Liver (tissue), 9 donors: ENCODE results near the gene ATP10D. TPM values are rescaled to one million over a fixed set of nuclear protein-coding genes. Genes with fewer than 3 reads are reported as not detected.

Source experiments
- DNase-seq: peaks from one replicate; pipeline ENCODE4 v3.0.0-alpha.2; 2017; ENCODE audit warnings: low spot score
- H3K27ac ChIP-seq, 2 donors: one replicate each; pipeline ENCODE4 v1.7.0; 2013; ENCODE audit warnings: inconsistent platforms in 2 of 2, low read length in 2 of 2, control low read depth in 1 of 2, low read depth in 1 of 2, mild to moderate bottlenecking in 1 of 2
- H3K27me3 ChIP-seq, 4 donors: one replicate each; pipeline versions ENCODE4 v1.6.1 to v1.7.0; 2013; ENCODE audit warnings: low read length in 3 of 4, inconsistent platforms in 1 of 4, mild to moderate bottlenecking in 1 of 4, moderate library complexity in 1 of 4; ENCODE audit not compliant: control insufficient read depth in 4 of 4, insufficient read depth in 4 of 4
- H3K36me3 ChIP-seq, 4 donors: one replicate each; pipeline versions ENCODE4 v1.6.1 to v1.7.0; 2013; ENCODE audit warnings: low read length in 3 of 4, mild to moderate bottlenecking in 3 of 4, low read depth in 1 of 4, moderate library complexity in 1 of 4; ENCODE audit not compliant: control insufficient read depth in 4 of 4, insufficient read depth in 3 of 4
- H3K4me1 ChIP-seq, 4 donors: one replicate each; pipeline versions ENCODE4 v1.6.1 to v1.7.0; 2013; ENCODE audit warnings: low read length in 3 of 4, mild to moderate bottlenecking in 3 of 4, moderate library complexity in 1 of 4; ENCODE audit not compliant: control insufficient read depth in 4 of 4, insufficient read depth in 4 of 4
- H3K4me3 ChIP-seq, 3 donors: one replicate each; pipeline versions ENCODE4 v1.6.1 to v1.7.0; 2013; ENCODE audit warnings: low read length in 3 of 3, control low read depth in 1 of 3, low read depth in 1 of 3, mild to moderate bottlenecking in 1 of 3
- H3K9ac ChIP-seq, 2 donors: one replicate each; pipeline ENCODE4 v1.7.0; 2013; ENCODE audit warnings: low read length in 2 of 2, mild to moderate bottlenecking in 2 of 2, moderate library complexity in 2 of 2, control low read depth in 1 of 2, low read depth in 1 of 2
- H3K9me3 ChIP-seq, 4 donors: one replicate each; pipeline versions ENCODE4 v1.6.1 to v1.7.0; 2013; ENCODE audit warnings: low read length in 3 of 4; ENCODE audit not compliant: control insufficient read depth in 4 of 4
- FOXA1 ChIP-seq: IDR thresholded peaks from 2 replicates; pipeline ENCODE4 v1.6.1; 2016; ENCODE audit warnings: antibody characterized with exemption
- GABPA ChIP-seq, 2 donors: IDR thresholded peaks in 1 of 2; conservative IDR thresholded peaks in 1 of 2; 2 replicates each; pipeline ENCODE4 v1.6.1; 2016; ENCODE audit warnings: antibody characterized with exemption in 2 of 2, mild to moderate bottlenecking in 1 of 2, moderate library complexity in 1 of 2
- HNF4G ChIP-seq: IDR thresholded peaks from 2 replicates; pipeline ENCODE4 v1.6.1; 2016; ENCODE audit warnings: antibody characterized with exemption
- RAD21 ChIP-seq, 2 donors: IDR thresholded peaks; 2 replicates each; pipeline ENCODE4 v1.6.1; 2016; ENCODE audit warnings: antibody characterized with exemption in 2 of 2, mild to moderate bottlenecking in 2 of 2
- TAF1 ChIP-seq: conservative IDR thresholded peaks from 2 replicates; pipeline ENCODE4 v1.6.1; 2016; ENCODE audit warnings: antibody characterized with exemption, mild to moderate bottlenecking
- YY1 ChIP-seq: IDR thresholded peaks from 2 replicates; pipeline ENCODE4 v1.6.1; 2016; ENCODE audit warnings: antibody characterized with exemption, mild to moderate bottlenecking
- WGBS: extraction: QIAGEN DNeasy Blood & Tissue Kit; methylation state at CpG from one replicate; pipeline ENCODE4 v1.1.7; 2013; 5-methylcytosine and 5-hydroxymethylcytosine counted together
- polyA plus RNA-seq, 2 donors: library from polyadenylated mRNA; stranded (reverse) in 1 of 2; unstranded in 1 of 2; fragments of 200-250 nt in 1 of 2; fragments of >200 nt in 1 of 2; fragmentation: Nextera tagmentation in 1 of 2; extraction: Ambion mirVana in 1 of 2; gene quantifications; one replicate each; pipeline versions ENCODE4 v1.2.1 to v1.2.3, GENCODE V29; 2013 to 2015
- total RNA-seq, 2 donors: library from RNA; depleted of rRNA; stranded (reverse); fragments of >200 nt; gene quantifications; one replicate each; pipeline ENCODE4 v1.2.3, GENCODE V29; 2014
- TF ChIP-seq, protein P1 (sequence below): fragments of 150-350 bp; IDR thresholded peaks from 2 replicates; pipeline ENCODE4 v1.5.1; 2017; ENCODE audit warnings: improper control_type of control experiment, low read depth, low read length; ENCODE audit not compliant: missing input control
- TF ChIP-seq, protein P2 (sequence below): IDR thresholded peaks from 2 replicates; pipeline ENCODE4 v1.6.1; 2016; ENCODE audit warnings: antibody characterized with exemption
- TF ChIP-seq, protein P3 (sequence below): IDR thresholded peaks from 2 replicates; pipeline ENCODE4 v1.6.1; 2016; ENCODE audit warnings: antibody characterized with exemption, mild to moderate bottlenecking
- TF ChIP-seq, protein P4 (sequence below): IDR thresholded peaks from 2 replicates; pipeline ENCODE4 v1.6.1; 2016; ENCODE audit warnings: antibody characterized with exemption
- TF ChIP-seq, protein P5 (sequence below): IDR thresholded peaks from 2 replicates; pipeline ENCODE4 v1.6.1; 2016; ENCODE audit warnings: antibody characterized with exemption
- donor health status: healthy.
- donor health status: healthy.
- donor health status: healthy.
- donor health status: healthy.
- donor health status: healthy.

The ATP10D gene
- total and polyA plus RNA-seq, 4 donors = 4.3 to 13.6 (median 7.4) TPM

DNA sequence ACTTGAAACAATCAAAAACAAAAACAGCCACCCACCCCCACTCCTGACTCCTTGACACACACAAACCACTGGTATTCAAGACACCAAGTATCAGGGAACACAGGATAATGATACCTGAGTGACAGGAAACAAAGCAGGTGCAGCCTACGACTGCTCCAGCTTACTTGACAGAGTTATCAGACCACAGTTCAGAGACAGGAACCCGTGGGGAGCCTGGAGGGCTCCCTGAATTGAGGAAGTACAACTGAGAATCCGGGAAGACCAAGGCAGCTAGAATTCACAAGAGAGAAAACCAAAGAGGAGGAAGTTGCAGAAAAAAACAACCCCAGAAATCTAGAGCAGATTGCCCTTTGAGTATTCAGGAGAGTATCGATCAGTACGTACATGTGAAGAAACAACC lies 42.1 kb upstream of the ATP10D start:
- TF ChIP-seq, protein P1, sequence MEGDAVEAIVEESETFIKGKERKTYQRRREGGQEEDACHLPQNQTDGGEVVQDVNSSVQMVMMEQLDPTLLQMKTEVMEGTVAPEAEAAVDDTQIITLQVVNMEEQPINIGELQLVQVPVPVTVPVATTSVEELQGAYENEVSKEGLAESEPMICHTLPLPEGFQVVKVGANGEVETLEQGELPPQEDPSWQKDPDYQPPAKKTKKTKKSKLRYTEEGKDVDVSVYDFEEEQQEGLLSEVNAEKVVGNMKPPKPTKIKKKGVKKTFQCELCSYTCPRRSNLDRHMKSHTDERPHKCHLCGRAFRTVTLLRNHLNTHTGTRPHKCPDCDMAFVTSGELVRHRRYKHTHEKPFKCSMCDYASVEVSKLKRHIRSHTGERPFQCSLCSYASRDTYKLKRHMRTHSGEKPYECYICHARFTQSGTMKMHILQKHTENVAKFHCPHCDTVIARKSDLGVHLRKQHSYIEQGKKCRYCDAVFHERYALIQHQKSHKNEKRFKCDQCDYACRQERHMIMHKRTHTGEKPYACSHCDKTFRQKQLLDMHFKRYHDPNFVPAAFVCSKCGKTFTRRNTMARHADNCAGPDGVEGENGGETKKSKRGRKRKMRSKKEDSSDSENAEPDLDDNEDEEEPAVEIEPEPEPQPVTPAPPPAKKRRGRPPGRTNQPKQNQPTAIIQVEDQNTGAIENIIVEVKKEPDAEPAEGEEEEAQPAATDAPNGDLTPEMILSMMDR = no peak
- TF ChIP-seq, protein P2, sequence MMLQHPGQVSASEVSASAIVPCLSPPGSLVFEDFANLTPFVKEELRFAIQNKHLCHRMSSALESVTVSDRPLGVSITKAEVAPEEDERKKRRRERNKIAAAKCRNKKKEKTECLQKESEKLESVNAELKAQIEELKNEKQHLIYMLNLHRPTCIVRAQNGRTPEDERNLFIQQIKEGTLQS = no peak
- no peak for TF ChIP-seq TAF1
- no peak for TF ChIP-seq RAD21 (IDR thresholded peaks at IDR 0.05)
- no peak for TF ChIP-seq FOXA1
- TF ChIP-seq, protein P3, sequence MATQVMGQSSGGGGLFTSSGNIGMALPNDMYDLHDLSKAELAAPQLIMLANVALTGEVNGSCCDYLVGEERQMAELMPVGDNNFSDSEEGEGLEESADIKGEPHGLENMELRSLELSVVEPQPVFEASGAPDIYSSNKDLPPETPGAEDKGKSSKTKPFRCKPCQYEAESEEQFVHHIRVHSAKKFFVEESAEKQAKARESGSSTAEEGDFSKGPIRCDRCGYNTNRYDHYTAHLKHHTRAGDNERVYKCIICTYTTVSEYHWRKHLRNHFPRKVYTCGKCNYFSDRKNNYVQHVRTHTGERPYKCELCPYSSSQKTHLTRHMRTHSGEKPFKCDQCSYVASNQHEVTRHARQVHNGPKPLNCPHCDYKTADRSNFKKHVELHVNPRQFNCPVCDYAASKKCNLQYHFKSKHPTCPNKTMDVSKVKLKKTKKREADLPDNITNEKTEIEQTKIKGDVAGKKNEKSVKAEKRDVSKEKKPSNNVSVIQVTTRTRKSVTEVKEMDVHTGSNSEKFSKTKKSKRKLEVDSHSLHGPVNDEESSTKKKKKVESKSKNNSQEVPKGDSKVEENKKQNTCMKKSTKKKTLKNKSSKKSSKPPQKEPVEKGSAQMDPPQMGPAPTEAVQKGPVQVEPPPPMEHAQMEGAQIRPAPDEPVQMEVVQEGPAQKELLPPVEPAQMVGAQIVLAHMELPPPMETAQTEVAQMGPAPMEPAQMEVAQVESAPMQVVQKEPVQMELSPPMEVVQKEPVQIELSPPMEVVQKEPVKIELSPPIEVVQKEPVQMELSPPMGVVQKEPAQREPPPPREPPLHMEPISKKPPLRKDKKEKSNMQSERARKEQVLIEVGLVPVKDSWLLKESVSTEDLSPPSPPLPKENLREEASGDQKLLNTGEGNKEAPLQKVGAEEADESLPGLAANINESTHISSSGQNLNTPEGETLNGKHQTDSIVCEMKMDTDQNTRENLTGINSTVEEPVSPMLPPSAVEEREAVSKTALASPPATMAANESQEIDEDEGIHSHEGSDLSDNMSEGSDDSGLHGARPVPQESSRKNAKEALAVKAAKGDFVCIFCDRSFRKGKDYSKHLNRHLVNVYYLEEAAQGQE = no peak
- TF ChIP-seq HNF4G = no peak
- TF ChIP-seq, protein P4, sequence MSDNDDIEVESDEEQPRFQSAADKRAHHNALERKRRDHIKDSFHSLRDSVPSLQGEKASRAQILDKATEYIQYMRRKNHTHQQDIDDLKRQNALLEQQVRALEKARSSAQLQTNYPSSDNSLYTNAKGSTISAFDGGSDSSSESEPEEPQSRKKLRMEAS = no peak
- TF ChIP-seq GABPA (IDR thresholded peaks at IDR 0.05 in 1 of 2, conservative IDR thresholded peaks at IDR 0.05 in 1 of 2) = no peak
- no peak for TF ChIP-seq YY1
- TF ChIP-seq, protein P5, sequence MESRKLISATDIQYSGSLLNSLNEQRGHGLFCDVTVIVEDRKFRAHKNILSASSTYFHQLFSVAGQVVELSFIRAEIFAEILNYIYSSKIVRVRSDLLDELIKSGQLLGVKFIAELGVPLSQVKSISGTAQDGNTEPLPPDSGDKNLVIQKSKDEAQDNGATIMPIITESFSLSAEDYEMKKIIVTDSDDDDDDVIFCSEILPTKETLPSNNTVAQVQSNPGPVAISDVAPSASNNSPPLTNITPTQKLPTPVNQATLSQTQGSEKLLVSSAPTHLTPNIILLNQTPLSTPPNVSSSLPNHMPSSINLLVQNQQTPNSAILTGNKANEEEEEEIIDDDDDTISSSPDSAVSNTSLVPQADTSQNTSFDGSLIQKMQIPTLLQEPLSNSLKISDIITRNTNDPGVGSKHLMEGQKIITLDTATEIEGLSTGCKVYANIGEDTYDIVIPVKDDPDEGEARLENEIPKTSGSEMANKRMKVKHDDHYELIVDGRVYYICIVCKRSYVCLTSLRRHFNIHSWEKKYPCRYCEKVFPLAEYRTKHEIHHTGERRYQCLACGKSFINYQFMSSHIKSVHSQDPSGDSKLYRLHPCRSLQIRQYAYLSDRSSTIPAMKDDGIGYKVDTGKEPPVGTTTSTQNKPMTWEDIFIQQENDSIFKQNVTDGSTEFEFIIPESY = no peak
- Histone ChIP-seq H3K27ac (no peak overlapping the region), H3K9me3 (no peaks in the 10 kb centered on the region), H3K4me3 (no peak overlapping the region), H3K36me3 (no peaks in the 10 kb centered on the region), H3K27me3 (no peaks in the 10 kb centered on the region), H3K9ac (no peak overlapping the region), H3K4me1 (no peaks in the 10 kb centered on the region)
- DNase-seq = no peak
- 72% methylated on average over 5 of the region's 5 CpGs for WGBS

DNA sequence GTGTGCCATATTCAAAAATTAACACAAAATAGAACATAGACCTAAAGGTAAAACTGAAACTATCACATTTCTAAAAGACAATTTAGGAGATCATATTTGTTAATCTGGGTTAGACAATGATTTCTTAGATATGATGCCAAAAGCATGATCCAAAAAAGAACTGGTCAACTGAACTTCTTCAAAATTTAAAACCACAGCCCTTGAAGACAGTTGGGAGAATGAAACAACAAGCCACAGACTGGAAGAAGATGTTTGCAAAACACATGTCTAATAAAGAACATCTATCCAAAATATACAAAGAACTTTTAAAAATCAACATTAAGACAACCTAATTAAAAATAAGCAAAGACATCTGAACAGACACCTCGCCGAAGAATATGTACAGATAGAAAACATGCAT lies 41.0 kb upstream of the ATP10D start:
- no peaks in the 10 kb centered on the region for H3K9me3 ChIP-seq
- no peak overlapping the region for H3K9ac ChIP-seq
- TF ChIP-seq FOXA1 = no peak
- no peak for DNase-seq
- no peaks in the 10 kb centered on the region for H3K27me3 ChIP-seq
- H3K4me1 ChIP-seq = no peaks in the 10 kb centered on the region
- whole genome bisulfite sequencing = 95% methylated on average over 2 of the region's 2 CpGs
- H3K4me3 ChIP-seq = no peak overlapping the region
- no peak overlapping the region for H3K27ac ChIP-seq
- H3K36me3 ChIP-seq = no peaks in the 10 kb centered on the region
